H54 (cell line): ENCODE data around the gene PCSK6.

ENCODE experiments used
- DNase-seq: peaks from one replicate; pipeline ENCODE4 v3.0.0; 2011; ENCODE audit warnings: low spot score, mixed read lengths; ENCODE audit not compliant: insufficient read length
- FAIRE-seq: peaks from 3 replicates; lab custom pipeline; 2011; peaks lifted over from hg19 to GRCh38; lab: Jason Lieb, UNC
- POLR2A ChIP-seq: IDR thresholded peaks from 2 replicates; pipeline ENCODE4 v1.6.1; 2011; ENCODE audit warnings: low read depth, mild to moderate bottlenecking, low read length

PCSK6 gene

GRCh38 chr15:101258238-101259144 is 231.0 kb downstream of the PCSK6 start:
- DNase-seq (no peak), FAIRE-seq (no peak)
- no peak for TF ChIP-seq POLR2A

- TF ChIP-seq POLR2A, result no peak
- DNase-seq, result no peak
Observed at GRCh38 chr15:101256757-101257156, 232.8 kb downstream of the PCSK6 start.

DNA sequence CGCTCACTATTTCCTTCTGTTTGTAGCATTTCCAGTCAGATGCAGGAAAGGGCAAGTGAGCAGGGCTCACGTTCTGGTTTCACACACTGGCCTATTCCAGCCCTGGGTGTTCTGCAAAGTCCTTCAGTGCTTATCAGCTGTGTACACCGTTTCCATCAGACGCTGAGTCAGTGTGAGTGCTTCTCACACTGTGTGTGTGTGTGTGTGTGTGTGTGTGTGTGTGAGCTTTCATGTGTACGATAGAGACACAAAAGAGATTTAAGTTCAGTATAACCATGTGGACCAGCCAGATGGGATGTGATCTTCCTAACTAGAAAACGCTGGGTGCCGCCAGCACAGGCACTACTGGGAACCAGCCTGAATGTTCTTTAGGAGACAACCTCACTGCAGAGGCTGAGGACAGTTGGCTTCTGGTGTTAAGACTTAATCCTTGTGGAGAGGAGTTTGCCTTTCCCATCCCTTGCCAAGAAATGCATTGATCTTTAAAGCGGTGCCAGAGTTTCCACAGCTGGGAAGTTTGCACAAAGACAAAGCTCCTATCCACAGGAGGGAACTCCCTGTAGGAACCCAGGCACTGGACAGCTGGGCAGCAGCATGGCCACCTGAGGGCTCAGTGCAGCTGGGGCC is 233.8 kb downstream of the PCSK6 start:
- DNase-seq (no peak), FAIRE-seq (no peak)
- TF ChIP-seq POLR2A, result no peak

More at GRCh38 chr15:101256757-101257156, 232.8 kb downstream of the PCSK6 start:
- no peak for FAIRE-seq

- no peak for FAIRE-seq
- DNase-seq, result no peak
- no peak for TF ChIP-seq POLR2A
Observed at GRCh38 chr15:101255051-101255395, 234.5 kb downstream of the PCSK6 start.

- DNase-seq (no peak), FAIRE-seq (no peak)
Observed at GRCh38 chr15:101254157-101255050, 235.1 kb downstream of the PCSK6 start.

More at GRCh38 chr15:101254157-101255050, 235.1 kb downstream of the PCSK6 start:
- no peak for TF ChIP-seq POLR2A
